ENCODE data around the gene KCTD20.
"Not testable (repeated sequence)": the region's sequence is repeated elsewhere in the genome, so short reads cannot be mapped to it uniquely, and the experiment has no call there.

- TF ChIP-seq CTCF (conservative IDR thresholded peaks at IDR 0.05; ENCODE audit: low read length); EZH2phosphoT487 (IDR thresholded peaks at IDR 0.05; ENCODE audit: borderline replicate concordance): not testable (repeated sequence)
Measured at GRCh38 chr6:36452897-36453296, 10.1 kb downstream of the KCTD20 start.
